ENCODE results near the gene RAB5A. TPM values are rescaled to one million over a fixed set of nuclear protein-coding genes. Genes with fewer than 3 reads are reported as not detected.

RAB5A gene
- total RNA-seq, 3 donors from 2014 or later, result 72.8 to 97.2 (median 82.9) TPM

GRCh38 chr3:19920401-19921080, 26.4 kb upstream of the RAB5A start:
- DNase-seq (ENCODE audit: low spot score in 2 of 2), result no peak
- intact Hi-C loops (cut with DNase I; ENCODE audit: low total_unique reads), result no loop called here
- TF ChIP-seq POLR2AphosphoS5 (IDR thresholded peaks at IDR 0.05) (no peak), POLR2A (IDR thresholded peaks at IDR 0.05) (no peak)

GRCh38 chr3:19931180-19931692, 15.7 kb upstream of the RAB5A start:
- Histone ChIP-seq H3K36me3 (no peaks in the 10 kb centered on the region), H3K4me3 (no peak overlapping the region), H3K4me1 (no peaks in the 10 kb centered on the region), H3K27me3 (peaks cover 0 to 5% of the 10 kb centered on the region in 2 donors), H3K9me3 (no peaks in the 10 kb centered on the region), H3K27ac (no peak overlapping the region)
- DNase-seq (ENCODE audit: low spot score in 2 of 2), result no peak
- intact Hi-C loops (cut with DNase I; ENCODE audit: low total_unique reads), result no loop called here
- TF ChIP-seq CTCF (IDR thresholded peaks at IDR 0.05) (no peak), POLR2A (IDR thresholded peaks at IDR 0.05) (no peak), POLR2AphosphoS5 (IDR thresholded peaks at IDR 0.05) (no peak)

More at GRCh38 chr3:19920401-19921080, 26.4 kb upstream of the RAB5A start:
- H3K4me1 ChIP-seq, result no peaks in the 10 kb centered on the region
- no peaks in the 10 kb centered on the region for H3K27me3 ChIP-seq
- H3K9me3 ChIP-seq, result no peaks in the 10 kb centered on the region
- no peak overlapping the region for H3K4me3 ChIP-seq
- no peak overlapping the region for H3K27ac ChIP-seq
- no peaks in the 10 kb centered on the region for H3K36me3 ChIP-seq

- no peak overlapping the region for H3K4me3 ChIP-seq
- TF ChIP-seq CTCF (IDR thresholded peaks at IDR 0.05) (no peak), POLR2AphosphoS5 (IDR thresholded peaks at IDR 0.05) (no peak), POLR2A (IDR thresholded peaks at IDR 0.05) (no peak)
- H3K4me1 ChIP-seq, result no peaks in the 10 kb centered on the region
- no peaks in the 10 kb centered on the region for H3K36me3 ChIP-seq
- no peaks in the 10 kb centered on the region for H3K9me3 ChIP-seq
- DNase-seq (ENCODE audit: low spot score in 2 of 2), result no peak
- intact Hi-C loops (cut with DNase I; ENCODE audit: low total_unique reads), result no loop called here
- peaks cover 0 to 5% of the 10 kb centered on the region in 2 donors for H3K27me3 ChIP-seq
- H3K27ac ChIP-seq, result no peak overlapping the region
Measured at GRCh38 chr3:19931767-19932188, 15.1 kb upstream of the RAB5A start.

- intact Hi-C loops (cut with DNase I; ENCODE audit: low total_unique reads), result no loop called here
- no peaks in the 10 kb centered on the region for H3K9me3 ChIP-seq
- H3K36me3 ChIP-seq, result no peaks in the 10 kb centered on the region
- H3K4me1 ChIP-seq, result no peaks in the 10 kb centered on the region
- no peak overlapping the region for H3K27ac ChIP-seq
- peaks cover 0 to 5% of the 10 kb centered on the region in 2 donors for H3K27me3 ChIP-seq
- no peak overlapping the region for H3K4me3 ChIP-seq
- DNase-seq (ENCODE audit: low spot score in 2 of 2), result no peak
- TF ChIP-seq CTCF (IDR thresholded peaks at IDR 0.05) (no peak), POLR2A (IDR thresholded peaks at IDR 0.05) (no peak), POLR2AphosphoS5 (IDR thresholded peaks at IDR 0.05) (no peak)
Measured at GRCh38 chr3:19932422-19932821, 14.5 kb upstream of the RAB5A start.

- TF ChIP-seq CTCF (IDR thresholded peaks at IDR 0.05), result no peak
- TF ChIP-seq POLR2AphosphoS5 (IDR thresholded peaks at IDR 0.05), result no peak
- TF ChIP-seq POLR2A (IDR thresholded peaks at IDR 0.05), result no peak
- no peaks in the 10 kb centered on the region for H3K36me3 ChIP-seq
- no peak within 1 kb of the TSS for H3K4me3 ChIP-seq
- no peaks in the 10 kb centered on the region for H3K4me1 ChIP-seq
- intact Hi-C loops (cut with DNase I; ENCODE audit: low total_unique reads), result no loop called here
- H3K27ac ChIP-seq, result no peak within 1 kb of the TSS
- no peaks in the 10 kb centered on the region for H3K9me3 ChIP-seq
- H3K27me3 ChIP-seq, result peaks cover 0 to 5% of the 10 kb centered on the region in 2 donors
- DNase-seq (ENCODE audit: low spot score in 2 of 2), result no peak
Measured at GRCh38 chr3:19934098-19934566, 12.8 kb upstream of the RAB5A start, which contains the start of gene EFHB. EFHB (minus strand) TSS chr3:19934217; CDS start chr3:19934018, 199 bp downstream.
